AG04449 (cell line): ENCODE measurements around the gene WT1.

ENCODE experiments used
- CTCF ChIA-PET: fragments of 350-600 bp; formaldehyde crosslinking; extraction: SDS; loops from one replicate; lab custom pipeline; 2021; ENCODE audit warnings: antibody characterized with exemption; lab: Yijun Ruan, JAX
- POLR2A ChIA-PET: fragments of 400-600, 350-600 bp; formaldehyde crosslinking; extraction: SDS; loops from one replicate; lab custom pipeline; 2020; ENCODE audit warnings: antibody characterized with exemption, inconsistent platforms; lab: Yijun Ruan, JAX
- DNase-seq: peaks from one replicate; pipeline ENCODE4 v3.0.0-alpha.2; 2010; ENCODE audit warnings: low read depth, low spot score
- H3K4me3 ChIP-seq: 2 replicates; pipeline ENCODE4 v1.5.1; 2011; ENCODE audit warnings: low read depth, mild to moderate bottlenecking, control low read depth, low read length
- TF ChIP-seq, protein P1 (sequence below): IDR thresholded peaks from one replicate; pipeline ENCODE4 v1.5.1; 2011; ENCODE audit warnings: mild to moderate bottlenecking, moderate library complexity, low read length, control low read depth, inconsistent platforms; ENCODE audit not compliant: insufficient read depth; ENCODE audit errors: missing control alignments

The WT1 gene

DNA sequence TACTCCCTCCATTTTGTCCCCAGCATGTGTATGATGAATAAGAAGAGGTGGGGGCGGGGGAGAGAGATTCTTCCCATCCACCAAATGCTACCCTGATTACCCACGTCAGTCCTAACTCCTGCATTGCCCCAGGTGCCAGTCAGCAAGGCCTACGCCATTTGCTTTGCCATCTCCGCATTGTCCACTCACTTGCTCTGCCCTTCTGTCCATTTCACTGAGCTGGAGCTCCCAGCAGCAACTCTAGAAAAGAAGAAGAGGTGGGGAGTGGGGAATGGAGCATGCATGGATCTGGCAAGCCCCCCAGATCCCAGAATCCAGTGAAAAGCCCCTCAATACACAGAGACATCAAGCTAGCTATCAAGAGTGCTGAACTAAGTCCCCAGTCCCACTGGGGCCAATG, 19.0 kb downstream of the WT1 start:
- CTCF ChIA-PET: no interaction called here
- POLR2A ChIA-PET: no interaction called here
- TF ChIP-seq, protein P1, sequence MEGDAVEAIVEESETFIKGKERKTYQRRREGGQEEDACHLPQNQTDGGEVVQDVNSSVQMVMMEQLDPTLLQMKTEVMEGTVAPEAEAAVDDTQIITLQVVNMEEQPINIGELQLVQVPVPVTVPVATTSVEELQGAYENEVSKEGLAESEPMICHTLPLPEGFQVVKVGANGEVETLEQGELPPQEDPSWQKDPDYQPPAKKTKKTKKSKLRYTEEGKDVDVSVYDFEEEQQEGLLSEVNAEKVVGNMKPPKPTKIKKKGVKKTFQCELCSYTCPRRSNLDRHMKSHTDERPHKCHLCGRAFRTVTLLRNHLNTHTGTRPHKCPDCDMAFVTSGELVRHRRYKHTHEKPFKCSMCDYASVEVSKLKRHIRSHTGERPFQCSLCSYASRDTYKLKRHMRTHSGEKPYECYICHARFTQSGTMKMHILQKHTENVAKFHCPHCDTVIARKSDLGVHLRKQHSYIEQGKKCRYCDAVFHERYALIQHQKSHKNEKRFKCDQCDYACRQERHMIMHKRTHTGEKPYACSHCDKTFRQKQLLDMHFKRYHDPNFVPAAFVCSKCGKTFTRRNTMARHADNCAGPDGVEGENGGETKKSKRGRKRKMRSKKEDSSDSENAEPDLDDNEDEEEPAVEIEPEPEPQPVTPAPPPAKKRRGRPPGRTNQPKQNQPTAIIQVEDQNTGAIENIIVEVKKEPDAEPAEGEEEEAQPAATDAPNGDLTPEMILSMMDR: no peak
- DNase-seq: no peak
- no peak overlapping the region for H3K4me3 ChIP-seq

DNA sequence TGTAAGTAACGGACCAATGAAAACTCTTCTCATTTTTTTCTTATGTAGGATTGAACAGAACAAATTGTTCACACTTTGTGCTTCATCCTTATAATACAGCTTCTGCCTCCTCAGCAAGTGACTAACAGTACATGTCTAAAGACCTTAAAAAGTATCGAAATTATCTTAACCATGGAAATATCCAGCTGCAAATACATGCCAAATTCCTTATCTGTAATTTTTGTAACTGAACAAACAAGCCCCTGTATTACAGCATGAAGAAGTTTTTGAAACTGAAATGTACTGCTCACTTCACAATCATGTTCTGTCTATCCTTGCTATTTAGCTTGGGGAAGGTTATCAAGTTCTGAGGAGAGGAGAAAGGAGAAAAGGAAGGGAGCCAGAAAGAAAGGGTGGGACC, 20.4 kb downstream of the WT1 start:
- POLR2A ChIA-PET: no interaction called here

DNA sequence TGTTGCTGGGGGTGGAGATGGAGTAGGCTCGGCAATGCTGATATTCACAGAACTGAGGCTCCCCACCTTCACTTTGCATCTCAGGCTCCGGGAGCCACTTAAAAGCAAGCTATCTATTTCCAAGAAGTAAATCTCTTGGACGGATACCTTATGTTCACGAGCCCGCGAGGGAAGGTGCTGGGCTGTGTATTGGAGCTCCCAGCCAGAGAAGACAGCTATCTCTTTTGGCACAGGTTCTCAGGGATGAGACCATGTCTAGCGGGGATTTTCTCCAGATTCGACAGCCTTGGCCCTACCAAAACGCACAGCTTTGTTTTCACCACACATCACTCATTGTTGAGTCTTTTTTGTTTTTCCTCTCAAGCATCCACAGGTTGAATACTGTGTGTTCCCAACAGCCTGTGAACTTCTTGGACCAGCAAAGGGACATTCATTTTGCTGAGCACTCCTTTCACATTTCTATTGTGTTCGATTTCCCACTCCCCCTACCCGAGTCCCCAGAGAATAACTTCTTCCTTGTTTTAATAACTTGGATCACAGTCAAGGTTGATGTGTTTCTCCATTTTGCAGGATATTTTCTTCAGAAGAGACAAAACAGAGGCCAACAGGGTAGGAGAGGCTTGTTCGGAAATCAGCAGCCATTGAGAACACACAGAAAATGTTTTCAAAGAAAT, 23.3 kb downstream of the WT1 start:
- TF ChIP-seq, protein P1: no peak
- no peak for DNase-seq
- no peak overlapping the region for H3K4me3 ChIP-seq
- ChIA-PET CTCF (no interaction called here), POLR2A (no interaction called here)

More for the DNA sequence above, 20.4 kb downstream of the WT1 start:
- TF ChIP-seq, protein P1: no peak
- CTCF ChIA-PET: no interaction called here
- DNase-seq: no peak
- H3K4me3 ChIP-seq: no peak overlapping the region

DNA sequence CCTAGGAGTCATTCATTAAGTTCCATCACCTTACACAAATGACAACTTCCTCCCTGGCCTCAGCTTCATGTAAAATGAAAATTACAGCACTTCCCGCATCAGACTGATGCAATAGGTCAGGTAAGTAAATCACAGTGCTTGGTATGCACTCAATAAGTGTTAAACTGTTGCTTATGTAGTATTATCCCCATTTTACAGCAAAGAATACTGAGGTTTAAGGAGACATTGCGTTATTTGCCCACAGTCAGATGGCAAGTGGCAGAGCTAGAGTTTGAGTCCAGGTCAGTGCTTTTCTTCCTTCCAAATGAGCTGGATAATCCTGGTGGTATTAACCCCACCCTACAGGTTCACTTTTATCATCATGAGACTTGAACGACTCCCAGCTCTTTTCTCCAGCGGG, 29.7 kb downstream of the WT1 start:
- ChIA-PET CTCF (interaction anchor here (0.9 kb wide), 1 partner anchor 20 kb away, joined by 3 read pairs; no protein-coding TSS in a partner anchor), POLR2A (no interaction called here)
- TF ChIP-seq, protein P1: no peak
- no peak overlapping the region for H3K4me3 ChIP-seq
- no peak for DNase-seq

DNA sequence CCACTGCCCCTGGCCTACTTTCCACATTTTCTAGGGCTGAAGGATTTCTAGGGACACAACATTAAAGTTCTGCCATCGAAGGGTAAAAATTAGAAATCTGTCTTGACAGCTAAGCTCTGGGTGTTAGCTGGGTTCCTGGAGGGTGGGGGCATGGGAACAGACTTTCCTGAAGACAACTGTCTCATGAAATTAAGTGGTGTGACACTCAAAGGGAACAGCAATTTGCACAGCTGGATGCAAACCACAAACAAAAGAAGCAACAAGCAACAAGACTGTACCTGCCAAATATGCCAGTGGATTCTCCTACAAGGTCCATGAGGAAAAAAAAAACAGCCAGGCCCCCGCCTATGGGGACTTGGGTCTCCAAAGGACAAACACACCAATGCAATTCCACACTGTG, 32.5 kb downstream of the WT1 start:
- TF ChIP-seq, protein P1: no peak
- DNase-seq: no peak
- no peak overlapping the region for H3K4me3 ChIP-seq
- ChIA-PET POLR2A (no interaction called here), CTCF (no interaction called here)

DNA sequence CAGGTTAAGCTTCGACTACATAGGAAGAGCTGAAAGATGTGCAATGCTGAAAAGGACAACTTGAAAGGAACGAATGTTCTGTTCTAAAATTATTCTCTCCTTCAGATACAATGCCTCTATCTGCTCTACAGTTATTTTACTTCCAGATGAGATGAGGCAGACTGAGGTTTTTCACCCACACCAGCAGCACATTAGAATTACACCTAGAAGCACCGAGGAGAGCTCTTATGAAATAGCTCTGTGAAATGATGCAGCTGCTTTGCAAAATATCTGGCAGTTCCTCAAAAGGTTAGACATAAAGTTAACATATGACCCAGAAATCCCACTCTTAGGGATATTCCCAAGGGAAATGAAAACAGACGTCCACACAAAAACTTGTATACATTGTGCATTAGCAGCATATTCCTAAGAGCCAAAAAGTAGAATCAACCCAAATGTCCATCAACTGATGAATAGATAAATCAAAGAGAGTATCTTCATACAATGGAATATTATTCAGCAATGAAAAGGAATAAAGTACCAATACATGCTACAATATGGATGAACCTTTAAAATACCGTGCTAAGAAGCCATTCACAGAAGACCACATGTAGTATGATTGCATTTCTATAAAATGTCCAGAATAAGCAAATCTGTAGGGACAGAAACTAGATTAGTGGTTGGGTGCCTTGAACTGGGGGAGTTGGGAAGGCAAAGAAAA, 34.5 kb downstream of the WT1 start:
- ChIA-PET CTCF (no interaction called here), POLR2A (no interaction called here)
- DNase-seq: no peak
- H3K4me3 ChIP-seq: no peak overlapping the region
- TF ChIP-seq, protein P1: no peak
